Activated T-helper 2 cell treated with anti-CD3 and anti-CD28 coated beads, Interferon-gamma antibody, Interleukin-2, Interleukin-4, amounts not matched to agents 10 μg/mL and 5 μg/mL and 100 μg/mL, durations not matched to agents 14 hours and 24 hours and 36 hours (primary cell): ENCODE data around the gene NUPR2. TPM values are rescaled to one million over a fixed set of nuclear protein-coding genes. Genes with fewer than 3 reads are reported as not detected.
"Not testable (repeated sequence)": the region's sequence is repeated elsewhere in the genome, so short reads cannot be mapped to it uniquely, and the experiment has no call there.

ENCODE experiments used
- DNase-seq: peaks from one replicate; pipeline ENCODE4 v3.0.0; 2021; ENCODE audit warnings: low spot score
- H3K27ac Mint-ChIP-seq: one replicate; pipeline ENCODE4 v1.8.0; 2021; ENCODE audit warnings: mixed read lengths
- H3K27me3 Mint-ChIP-seq: one replicate; pipeline ENCODE4 v1.8.0; 2021; ENCODE audit warnings: low read depth, mixed read lengths
- H3K36me3 Mint-ChIP-seq: one replicate; pipeline ENCODE4 v1.8.0; 2021; ENCODE audit warnings: low read depth, mixed read lengths
- H3K4me1 Mint-ChIP-seq: one replicate; pipeline ENCODE4 v1.8.0; 2021; ENCODE audit warnings: low read depth, mixed read lengths
- H3K4me3 Mint-ChIP-seq: one replicate; pipeline ENCODE4 v1.8.0; 2021; ENCODE audit warnings: low read depth, mild to moderate bottlenecking, moderate library complexity, mixed read lengths
- H3K9me3 Mint-ChIP-seq: one replicate; pipeline ENCODE4 v1.8.0; 2021; ENCODE audit warnings: mixed read lengths
- intact Hi-C: fragments of 100-400 bp; cut with micrococcal nuclease; formaldehyde crosslinking; loops from one replicate; pipeline ENCODE4 v1.15.1; 2023
- total RNA-seq: library from RNA; stranded (reverse); gene quantifications from 2 replicates; pipeline ENCODE4 v1.2.3, GENCODE V29; 2022

NUPR2 gene
- total RNA-seq, 1 donor from 2014 or later, result not detected

GRCh38 chr7:56079450-56080185 lies 36.6 kb downstream of the NUPR2 start:
- no peak for DNase-seq
- Mint-ChIP-seq H3K9me3 (no peaks in the 10 kb centered on the region), H3K4me1 (no peaks in the 10 kb centered on the region), H3K36me3 (peaks cover 35% of the 10 kb centered on the region), H3K27ac (no peak overlapping the region), H3K4me3 (no peak overlapping the region), H3K27me3 (no peaks in the 10 kb centered on the region)
- intact Hi-C loops, result no loop called here

- H3K4me3 Mint-ChIP-seq, result no peak overlapping the region
- DNase-seq, result no peak
- intact Hi-C loops, result no loop called here
- H3K36me3 Mint-ChIP-seq, result peaks cover 40% of the 10 kb centered on the region
- H3K27me3 Mint-ChIP-seq, result no peaks in the 10 kb centered on the region
- peaks cover 2% of the 10 kb centered on the region for H3K4me1 Mint-ChIP-seq
- no peaks in the 10 kb centered on the region for H3K9me3 Mint-ChIP-seq
- H3K27ac Mint-ChIP-seq, result no peak overlapping the region
Observed at GRCh38 chr7:56078196-56078595, 38.0 kb downstream of the NUPR2 start.

- Mint-ChIP-seq H3K36me3 (peaks cover 44% of the 10 kb centered on the region), H3K4me1 (peaks cover 4% of the 10 kb centered on the region), H3K4me3 (no peak overlapping the region), H3K9me3 (no peaks in the 10 kb centered on the region), H3K27ac (no peak overlapping the region), H3K27me3 (no peaks in the 10 kb centered on the region)
- intact Hi-C loops, result no loop called here
- DNase-seq, result no peak
Observed at GRCh38 chr7:56077681-56078080, 38.5 kb downstream of the NUPR2 start.

- Mint-ChIP-seq H3K4me1 (peaks cover 4% of the 10 kb centered on the region), H3K27ac (peak overlapping the region; percentile 13), H3K27me3 (no peaks in the 10 kb centered on the region), H3K4me3 (no peak overlapping the region), H3K9me3 (no peaks in the 10 kb centered on the region), H3K36me3 (peaks cover 36% of the 10 kb centered on the region)
- peak; percentile 55 for DNase-seq
- intact Hi-C loops, result loop anchor here (1.0 kb wide), 2 partner anchors 70 to 433 kb away; no protein-coding TSS in a partner anchor
Observed at GRCh38 chr7:56074371-56074791, 41.8 kb downstream of the NUPR2 start.

- H3K4me3 Mint-ChIP-seq, H3K27ac Mint-ChIP-seq, DNase-seq, H3K9me3 Mint-ChIP-seq, H3K27me3 Mint-ChIP-seq, intact Hi-C loops: not testable (repeated sequence)
- H3K36me3 Mint-ChIP-seq, result peaks cover 48% of the 10 kb centered on the region
- peaks cover 27% of the 10 kb centered on the region for H3K4me1 Mint-ChIP-seq
Observed at GRCh38 chr7:56066376-56066775, 49.8 kb downstream of the NUPR2 start.

Other genes starting within 250 kb of the NUPR2 start
- gene ZNF713, start 229.0 kb downstream of the NUPR2 start, total RNA-seq, result 1.7 and 2.9 TPM in 2 replicates
- 28.3 and 29.4 TPM in 2 replicates for gene MRPS17, start 164.5 kb downstream of the NUPR2 start, total RNA-seq
- gene NIPSNAP2, start 151.8 kb downstream of the NUPR2 start, total RNA-seq, result 52.3 and 56.3 TPM in 2 replicates
- gene PSPH, start 65.0 kb downstream of the NUPR2 start, total RNA-seq, result 18.4 and 20.8 TPM in 2 replicates
- 259 and 263 TPM in 2 replicates for gene CCT6A, start 64.7 kb downstream of the NUPR2 start, total RNA-seq
- gene SUMF2, start 52.1 kb downstream of the NUPR2 start, total RNA-seq, result 153 and 158 TPM in 2 replicates
- gene PHKG1, start 23.5 kb downstream of the NUPR2 start, total RNA-seq, result 2.5 and 3.6 TPM in 2 replicates
- gene CHCHD2, start 9.9 kb downstream of the NUPR2 start, total RNA-seq, result 660 TPM in 2 replicates